CD4-positive, alpha-beta memory T cell (primary cell): ENCODE data around the gene RTL9. TPM values are rescaled to one million over a fixed set of nuclear protein-coding genes. Genes with fewer than 3 reads are reported as not detected.
"Not testable (repeated sequence)": the region's sequence is repeated elsewhere in the genome, so short reads cannot be mapped to it uniquely, and the experiment has no call there.

Experiments
- CTCF ChIA-PET: fragments of 350-600 bp; sonication (Branson Sonifier 250); formaldehyde crosslinking; loops from one replicate; lab custom pipeline; 2021; ENCODE audit warnings: inconsistent platforms; ENCODE audit not compliant: partially characterized antibody; lab: Charles Lee
- POLR2A ChIA-PET: fragments of 350-600 bp; sonication (Branson Sonifier 250); formaldehyde crosslinking; loops from one replicate; lab custom pipeline; 2021; ENCODE audit not compliant: partially characterized antibody; lab: Charles Lee
- DNase-seq, 5 donors: peaks; one replicate each; pipeline versions ENCODE4 v3.0.0 to v3.0.0-alpha.2; 2020 to 2022; ENCODE audit warnings: mixed read lengths in 1 of 5
- H3K27ac ChIP-seq: one replicate; pipeline ENCODE4 v1.7.0; 2013; ENCODE audit warnings: low read depth, low read length
- H3K27me3 ChIP-seq: 2 replicates; pipeline ENCODE4 v1.7.0; 2013; ENCODE audit warnings: mild to moderate bottlenecking, low read length, moderate library complexity; ENCODE audit not compliant: insufficient read depth
- H3K36me3 ChIP-seq: 2 replicates; pipeline ENCODE4 v1.7.0; 2013; ENCODE audit warnings: mild to moderate bottlenecking, low read length, moderate library complexity; ENCODE audit not compliant: insufficient read depth
- H3K4me1 ChIP-seq: 2 replicates; pipeline ENCODE4 v1.7.0; 2013; ENCODE audit warnings: mild to moderate bottlenecking, low read length, moderate library complexity; ENCODE audit not compliant: insufficient read depth
- H3K4me3 ChIP-seq, 2 donors: one replicate each; pipeline ENCODE4 v1.7.0; 2013; ENCODE audit warnings: low read length in 2 of 2, mild to moderate bottlenecking in 1 of 2
- H3K9me3 ChIP-seq, 2 donors: one replicate each; pipeline ENCODE4 v1.7.0; 2013; ENCODE audit warnings: low read length in 2 of 2, control low read depth in 1 of 2; ENCODE audit not compliant: control insufficient read depth in 1 of 2
- H3K27ac Mint-ChIP-seq, 7 donors: one replicate each; pipeline ENCODE4 v1.8.0; 2020 to 2021; ENCODE audit warnings: mixed read lengths in 7 of 7, mild to moderate bottlenecking in 6 of 7, inconsistent platforms in 3 of 7, moderate library complexity in 3 of 7
- H3K27me3 Mint-ChIP-seq, 2 donors: one replicate each; pipeline ENCODE4 v1.8.0; 2020 to 2021; ENCODE audit warnings: mixed read lengths in 2 of 2
- H3K36me3 Mint-ChIP-seq, 2 donors: one replicate each; pipeline ENCODE4 v1.8.0; 2020 to 2021; ENCODE audit warnings: mixed read lengths in 2 of 2, inconsistent platforms in 1 of 2, mild to moderate bottlenecking in 1 of 2
- H3K4me1 Mint-ChIP-seq, 4 donors: one replicate each; pipeline ENCODE4 v1.8.0; 2020 to 2021; ENCODE audit warnings: mixed read lengths in 4 of 4, mild to moderate bottlenecking in 1 of 4
- H3K4me3 Mint-ChIP-seq, 8 donors: one replicate each; pipeline ENCODE4 v1.8.0; 2020 to 2021; ENCODE audit warnings: mixed read lengths in 8 of 8, mild to moderate bottlenecking in 7 of 8, moderate library complexity in 6 of 8, inconsistent platforms in 3 of 8
- H3K9me3 Mint-ChIP-seq, 8 donors: one replicate each; pipeline ENCODE4 v1.8.0; 2020 to 2021; ENCODE audit warnings: mixed read lengths in 8 of 8, mild to moderate bottlenecking in 5 of 8, inconsistent platforms in 3 of 8, moderate library complexity in 1 of 8
- intact Hi-C: fragments of 100-400 bp; cut with micrococcal nuclease; formaldehyde crosslinking; loops from one replicate; pipeline ENCODE4 v1.15.1; 2023
- polyA plus RNA-seq, 2 donors: library from polyadenylated mRNA; unstranded; fragments of 300-500 nt; fragmentation: Illumina TruSeq; gene quantifications; one replicate each; pipeline ENCODE4 v1.2.3, GENCODE V29; 2021
- total RNA-seq, 2 experiments: library from RNA; stranded (reverse); gene quantifications; one replicate each; pipeline ENCODE4 v1.2.3, GENCODE V29; 2021

Gene RTL9
- total and polyA plus RNA-seq, 4 experiments from 2014 or later = not detected

DNA sequence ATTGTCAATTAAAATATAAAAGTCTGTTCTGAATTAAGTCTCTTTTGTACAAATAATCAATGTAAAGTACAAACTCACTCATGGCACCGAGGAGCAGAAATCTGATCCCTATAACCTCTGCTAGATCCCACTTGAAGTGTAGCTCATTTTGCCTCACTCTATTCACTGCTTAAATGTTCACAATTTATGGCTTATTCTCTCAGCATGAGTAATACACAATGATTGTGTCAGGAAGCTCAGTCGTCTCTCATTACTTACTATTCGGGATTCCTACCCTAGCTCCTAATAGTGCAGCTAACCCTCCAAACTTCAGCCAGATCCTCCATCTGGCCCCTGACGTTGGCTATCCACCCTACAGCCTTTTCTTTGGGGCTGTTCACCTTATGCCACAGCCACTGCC is 36.0 kb upstream of the RTL9 start:
- ChIA-PET CTCF (interaction anchor here (0.8 to 1.7 kb wide), 4 partner anchors 85 to 162 kb away, joined by 3 to 4 read pairs (median 3); no protein-coding TSS in a partner anchor), POLR2A (no interaction called here)
- intact Hi-C loops = no loop called here
- DNase-seq = no peak
- Histone ChIP-seq H3K36me3 (no peaks in the 10 kb centered on the region), H3K27ac (no peak overlapping the region), H3K9me3 (no peaks in the 10 kb centered on the region), H3K4me3 (no peak overlapping the region), H3K4me1 (peaks cover 5% of the 10 kb centered on the region), H3K27me3 (no peaks in the 10 kb centered on the region)
- Mint-ChIP-seq H3K4me3 (no peak overlapping the region), H3K27ac (no peak overlapping the region), H3K27me3 (peaks cover 0 to 2% of the 10 kb centered on the region in 2 donors), H3K4me1 (peaks cover 3 to 10% (median 4%) of the 10 kb centered on the region in 4 donors), H3K9me3 (no peaks in the 10 kb centered on the region), H3K36me3 (peaks cover 0 to 4% of the 10 kb centered on the region in 2 donors)

DNA sequence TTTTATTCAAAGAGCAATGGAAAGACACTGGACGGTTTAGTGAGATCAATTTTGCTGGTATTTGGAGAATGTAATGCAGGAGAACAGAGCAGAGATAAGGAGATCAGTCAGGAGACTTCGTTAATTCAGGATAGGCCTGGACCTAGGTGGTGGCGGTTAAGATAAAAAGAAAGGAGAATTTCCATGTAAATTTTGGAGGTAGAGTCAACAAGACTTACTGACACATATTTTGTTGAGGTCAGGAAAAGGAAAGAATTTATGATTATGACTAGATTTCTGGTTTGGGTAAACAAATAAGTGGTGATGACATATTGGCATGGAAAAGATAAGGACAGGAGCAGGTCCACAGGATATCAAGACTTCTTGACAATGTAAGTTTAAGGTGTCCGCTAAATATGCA is 31.9 kb upstream of the RTL9 start:
- Mint-ChIP-seq H3K4me3 (no peak overlapping the region), H3K4me1 (peaks cover 0 to 3% (median 0%) of the 10 kb centered on the region in 4 donors), H3K27me3 (peaks cover 0 to 2% of the 10 kb centered on the region in 2 donors), H3K36me3 (no peaks in the 10 kb centered on the region), H3K27ac (no peak overlapping the region), H3K9me3 (no peaks in the 10 kb centered on the region)
- POLR2A ChIA-PET = no interaction called here
- CTCF ChIA-PET = no interaction called here
- intact Hi-C loops = no loop called here
- Histone ChIP-seq H3K4me3 (no peak overlapping the region), H3K9me3 (no peaks in the 10 kb centered on the region), H3K4me1 (no peaks in the 10 kb centered on the region), H3K36me3 (no peaks in the 10 kb centered on the region), H3K27me3 (no peaks in the 10 kb centered on the region), H3K27ac (no peak overlapping the region)
- DNase-seq = no peak

DNA sequence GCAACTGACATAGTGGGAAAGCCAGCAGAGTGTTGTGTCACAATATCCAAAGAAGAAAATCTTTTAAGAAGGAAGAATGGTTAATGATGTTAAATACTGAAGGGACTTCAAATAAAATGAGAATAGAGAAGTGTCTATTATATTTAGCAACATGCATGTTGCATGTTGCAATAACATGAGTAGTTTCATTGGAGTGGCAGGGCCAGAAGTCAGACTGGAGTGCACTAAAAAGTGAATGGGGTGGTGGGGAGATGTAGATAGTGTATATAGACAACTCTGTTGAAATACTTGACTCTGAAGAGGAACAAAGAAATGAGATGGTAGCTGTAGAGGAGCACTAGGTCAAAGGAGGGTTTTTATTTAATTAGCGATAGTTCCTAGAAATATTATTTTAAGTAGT is 31.3 kb upstream of the RTL9 start:
- ChIA-PET POLR2A (no interaction called here), CTCF (no interaction called here)
- no peak overlapping the region for H3K27ac ChIP-seq
- no peaks in the 10 kb centered on the region for H3K9me3 Mint-ChIP-seq
- intact Hi-C loops = no loop called here
- H3K4me3 ChIP-seq = no peak overlapping the region
- H3K27me3 Mint-ChIP-seq = peaks cover 0 to 2% of the 10 kb centered on the region in 2 donors
- H3K36me3 ChIP-seq = no peaks in the 10 kb centered on the region
- no peaks in the 10 kb centered on the region for H3K4me1 ChIP-seq
- H3K36me3 Mint-ChIP-seq = no peaks in the 10 kb centered on the region
- H3K4me3 Mint-ChIP-seq = no peak overlapping the region
- no peaks in the 10 kb centered on the region for H3K4me1 Mint-ChIP-seq
- no peaks in the 10 kb centered on the region for H3K27me3 ChIP-seq
- H3K27ac Mint-ChIP-seq = no peak overlapping the region
- no peaks in the 10 kb centered on the region for H3K9me3 ChIP-seq
- DNase-seq = no peak

- DNase-seq, intact Hi-C loops, H3K4me3 Mint-ChIP-seq, H3K27me3 ChIP-seq, H3K4me1 Mint-ChIP-seq, H3K9me3 Mint-ChIP-seq, H3K27ac ChIP-seq, H3K9me3 ChIP-seq, CTCF ChIA-PET, H3K4me1 ChIP-seq, H3K36me3 Mint-ChIP-seq, H3K4me3 ChIP-seq, H3K36me3 ChIP-seq, H3K27ac Mint-ChIP-seq, POLR2A ChIA-PET, H3K27me3 Mint-ChIP-seq: not testable (repeated sequence)
These were observed 30.0 kb upstream of the RTL9 start for GRCh38 chrX:110328613-110329012.

DNA sequence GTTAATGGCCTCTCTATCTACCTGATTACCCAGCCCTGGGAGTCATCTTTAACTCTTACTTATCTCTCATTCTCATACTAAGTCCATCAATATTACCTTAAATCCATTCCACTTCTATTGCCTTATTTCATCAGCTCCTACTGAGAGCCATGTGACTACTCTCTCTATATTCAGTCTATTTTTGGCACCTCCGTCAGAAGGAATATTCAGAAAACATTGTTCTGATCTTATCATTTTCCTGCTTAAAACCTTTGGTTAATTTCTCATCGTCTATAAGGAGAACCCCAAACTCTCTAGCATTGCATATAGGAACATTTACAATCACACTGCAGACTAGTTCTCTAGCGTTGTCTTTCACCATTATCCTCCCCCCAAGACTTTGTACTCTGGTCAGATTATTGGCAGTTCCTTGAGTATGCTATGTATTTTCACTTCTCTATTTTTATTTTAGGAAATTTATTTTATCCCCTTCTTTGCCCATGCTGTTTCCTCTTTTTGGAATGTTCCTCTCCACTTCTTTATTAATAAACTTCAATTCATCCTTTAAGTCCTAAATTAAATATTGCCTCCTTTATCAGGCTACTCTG is 27.1 kb upstream of the RTL9 start:
- Histone ChIP-seq H3K4me3 (no peak overlapping the region), H3K27ac (no peak overlapping the region), H3K4me1 (no peaks in the 10 kb centered on the region), H3K36me3 (no peaks in the 10 kb centered on the region), H3K27me3 (no peaks in the 10 kb centered on the region), H3K9me3 (no peaks in the 10 kb centered on the region)
- POLR2A ChIA-PET = no interaction called here
- Mint-ChIP-seq H3K27me3 (no peaks in the 10 kb centered on the region), H3K4me3 (no peak overlapping the region), H3K36me3 (no peaks in the 10 kb centered on the region), H3K9me3 (no peaks in the 10 kb centered on the region), H3K27ac (no peak overlapping the region), H3K4me1 (no peaks in the 10 kb centered on the region)
- CTCF ChIA-PET = no interaction called here
- intact Hi-C loops = no loop called here
- DNase-seq = no peak

GRCh38 chrX:110333458-110333857 is 25.2 kb upstream of the RTL9 start:
- H3K4me3 Mint-ChIP-seq, H3K9me3 ChIP-seq, H3K36me3 ChIP-seq, H3K27ac ChIP-seq, DNase-seq, H3K27me3 Mint-ChIP-seq, intact Hi-C loops, CTCF ChIA-PET, H3K4me1 Mint-ChIP-seq, POLR2A ChIA-PET, H3K27me3 ChIP-seq, H3K4me3 ChIP-seq, H3K4me1 ChIP-seq, H3K9me3 Mint-ChIP-seq, H3K27ac Mint-ChIP-seq, H3K36me3 Mint-ChIP-seq: not testable (repeated sequence)

DNA sequence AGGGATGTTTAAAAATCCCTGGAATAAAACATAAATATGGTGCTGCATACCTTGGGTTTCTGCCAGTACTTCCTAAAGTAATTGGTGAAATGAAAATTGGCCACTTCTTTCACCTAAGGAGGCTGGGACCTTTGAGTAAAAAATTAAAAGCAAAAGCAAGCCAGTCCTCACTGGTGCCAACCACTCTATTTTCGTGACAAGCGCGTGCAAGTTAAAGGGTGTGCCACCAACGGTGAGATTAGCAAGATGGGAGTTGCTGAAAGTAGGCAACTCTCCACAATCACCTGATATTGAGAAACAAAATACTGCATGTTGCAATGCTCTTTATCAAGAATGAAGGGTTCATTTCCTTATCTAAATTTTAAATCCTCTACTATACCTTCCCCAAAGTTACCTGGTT is 19.7 kb upstream of the RTL9 start:
- H3K4me1 ChIP-seq = no peaks in the 10 kb centered on the region
- H3K4me3 Mint-ChIP-seq = no peak overlapping the region
- no peaks in the 10 kb centered on the region for H3K27me3 Mint-ChIP-seq
- CTCF ChIA-PET = no interaction called here
- no peaks in the 10 kb centered on the region for H3K36me3 Mint-ChIP-seq
- no peaks in the 10 kb centered on the region for H3K27me3 ChIP-seq
- no peaks in the 10 kb centered on the region for H3K9me3 ChIP-seq
- no peak overlapping the region for H3K4me3 ChIP-seq
- no peak for DNase-seq
- no peak overlapping the region for H3K27ac Mint-ChIP-seq
- POLR2A ChIA-PET = no interaction called here
- no peak overlapping the region for H3K27ac ChIP-seq
- intact Hi-C loops = no loop called here
- no peaks in the 10 kb centered on the region for H3K4me1 Mint-ChIP-seq
- no peaks in the 10 kb centered on the region for H3K9me3 Mint-ChIP-seq
- H3K36me3 ChIP-seq = no peaks in the 10 kb centered on the region
